GM19467 (cell line): ENCODE data around the gene PROP1.
"Not testable (repeated sequence)": the region's sequence is repeated elsewhere in the genome, so short reads cannot be mapped to it uniquely, and the experiment has no call there.

Source experiments
- ATAC-seq: cut with Tn5 transposase; IDR thresholded peaks from one replicate; pipeline ENCODE4 v1.9.1; 2021; ENCODE audit warnings: mild to moderate bottlenecking, moderate library complexity; ENCODE audit not compliant: unreplicated experiment

PROP1 gene

GRCh38 chr5:177982956-177983355, 13.1 kb downstream of the PROP1 start:
- ATAC-seq, result no peak

GRCh38 chr5:177982072-177982727, 13.8 kb downstream of the PROP1 start:
- no peak for ATAC-seq

GRCh38 chr5:177981296-177982071, 14.6 kb downstream of the PROP1 start:
- no peak for ATAC-seq

GRCh38 chr5:177980743-177981151, 15.3 kb downstream of the PROP1 start:
- no peak for ATAC-seq

- ATAC-seq, result not testable (repeated sequence)
These were observed 18.4 kb downstream of the PROP1 start for GRCh38 chr5:177977600-177977999.

GRCh38 chr5:177973066-177973635, 22.9 kb downstream of the PROP1 start:
- no peak for ATAC-seq

- ATAC-seq, result no peak
These were observed 23.4 kb downstream of the PROP1 start for GRCh38 chr5:177972613-177973012.

- ATAC-seq, result not testable (repeated sequence)
These were observed 24.0 kb downstream of the PROP1 start for GRCh38 chr5:177972014-177972413.

GRCh38 chr5:177968661-177969211, 27.3 kb downstream of the PROP1 start:
- ATAC-seq, result no peak

- no peak for ATAC-seq
These were observed 28.7 kb downstream of the PROP1 start for GRCh38 chr5:177967221-177967887.

GRCh38 chr5:177966839-177967166, 29.2 kb downstream of the PROP1 start:
- ATAC-seq, result no peak

- no peak for ATAC-seq
These were observed 29.8 kb downstream of the PROP1 start for GRCh38 chr5:177966009-177966838.

GRCh38 chr5:177964471-177964870, 31.6 kb downstream of the PROP1 start:
- no peak for ATAC-seq

GRCh38 chr5:177963966-177964365, 32.1 kb downstream of the PROP1 start:
- ATAC-seq, result no peak

GRCh38 chr5:177959315-177959714, 36.7 kb downstream of the PROP1 start:
- no peak for ATAC-seq

- no peak for ATAC-seq
These were observed 37.3 kb downstream of the PROP1 start for GRCh38 chr5:177958696-177959095.

- ATAC-seq, result no peak
These were observed 38.8 kb downstream of the PROP1 start for GRCh38 chr5:177957241-177957640.

GRCh38 chr5:177953101-177953500, 42.9 kb downstream of the PROP1 start:
- ATAC-seq, result not testable (repeated sequence)

GRCh38 chr5:177949656-177950055, 46.4 kb downstream of the PROP1 start:
- ATAC-seq, result not testable (repeated sequence)

GRCh38 chr5:177949065-177949464, 47.0 kb downstream of the PROP1 start:
- peak; percentile 50 for ATAC-seq
